ENCODE results near the gene ICAM3.

GRCh38 chr19:10363789-10364281 is 24.4 kb upstream of the ICAM3 start:
- TF ChIP-seq POLR2A (IDR thresholded peaks at IDR 0.05): no peak
- TF ChIP-seq CTCF (IDR thresholded peaks at IDR 0.05): no peak
